ENCODE results near the gene TMEM140. TPM values are rescaled to one million over a fixed set of nuclear protein-coding genes. Genes with fewer than 3 reads are reported as not detected.

TMEM140 gene
- total RNA-seq, 2 donors from 2014 or later, result not detected

DNA sequence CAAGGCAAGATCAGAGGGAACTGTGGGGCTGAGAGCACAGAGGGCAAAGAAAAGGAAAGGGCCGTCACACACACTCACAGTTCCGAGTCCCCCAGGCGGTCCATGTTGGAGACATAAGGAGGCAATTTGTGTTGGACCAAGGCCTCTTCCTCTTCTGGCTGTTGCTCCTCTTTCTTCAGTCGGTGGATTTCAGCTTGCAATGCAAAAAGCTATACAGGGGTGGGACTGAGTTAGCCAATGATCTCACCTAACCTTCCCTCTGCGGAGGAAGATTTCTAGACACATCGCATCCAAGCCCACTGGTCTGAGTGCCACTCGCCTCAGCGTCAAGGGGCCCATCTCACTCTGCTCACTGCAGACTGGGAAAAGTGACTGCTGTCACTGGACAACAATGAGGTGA is 58.0 kb downstream of the TMEM140 start:
- no peaks in the 10 kb centered on the region for H3K9me3 ChIP-seq (ENCODE audit: control insufficient read depth, low read length)
- WGBS, 2 experiments (ENCODE audit: insufficient coverage in 1 of 2, insufficient read length in 1 of 2), result 93 to 97% methylated on average over 5 to 8 of the region's 8 CpGs
- Mint-ChIP-seq H3K9me3 (no peaks in the 10 kb centered on the region), H3K4me1 (peaks cover 12% of the 10 kb centered on the region), H3K27me3 (ENCODE audit: insufficient read depth) (peaks cover 7% of the 10 kb centered on the region), H3K27ac (no peak overlapping the region), H3K4me3 (no peak overlapping the region), H3K36me3 (ENCODE audit: low read depth) (peaks cover 9% of the 10 kb centered on the region)
- no peak overlapping the region for H3K27ac ChIP-seq (ENCODE audit: low read depth, low read length)
- no peaks in the 10 kb centered on the region for H3K4me1 ChIP-seq (ENCODE audit: control insufficient read depth, insufficient read depth, low read length)
- H3K9ac ChIP-seq (ENCODE audit: extremely low read depth, low read length, poor library complexity, severe bottlenecking), result no peak overlapping the region
- no peak overlapping the region for H3K4me3 ChIP-seq (ENCODE audit: low read length)
- H3K36me3 ChIP-seq (ENCODE audit: control insufficient read depth, insufficient read depth, low read length), result peaks cover 24% of the 10 kb centered on the region
- no peak for DNase-seq
- peaks cover 6% of the 10 kb centered on the region for H3K27me3 ChIP-seq (ENCODE audit: control insufficient read depth, insufficient read depth, low read length, poor library complexity, severe bottlenecking)
- TF ChIP-seq, protein P1, sequence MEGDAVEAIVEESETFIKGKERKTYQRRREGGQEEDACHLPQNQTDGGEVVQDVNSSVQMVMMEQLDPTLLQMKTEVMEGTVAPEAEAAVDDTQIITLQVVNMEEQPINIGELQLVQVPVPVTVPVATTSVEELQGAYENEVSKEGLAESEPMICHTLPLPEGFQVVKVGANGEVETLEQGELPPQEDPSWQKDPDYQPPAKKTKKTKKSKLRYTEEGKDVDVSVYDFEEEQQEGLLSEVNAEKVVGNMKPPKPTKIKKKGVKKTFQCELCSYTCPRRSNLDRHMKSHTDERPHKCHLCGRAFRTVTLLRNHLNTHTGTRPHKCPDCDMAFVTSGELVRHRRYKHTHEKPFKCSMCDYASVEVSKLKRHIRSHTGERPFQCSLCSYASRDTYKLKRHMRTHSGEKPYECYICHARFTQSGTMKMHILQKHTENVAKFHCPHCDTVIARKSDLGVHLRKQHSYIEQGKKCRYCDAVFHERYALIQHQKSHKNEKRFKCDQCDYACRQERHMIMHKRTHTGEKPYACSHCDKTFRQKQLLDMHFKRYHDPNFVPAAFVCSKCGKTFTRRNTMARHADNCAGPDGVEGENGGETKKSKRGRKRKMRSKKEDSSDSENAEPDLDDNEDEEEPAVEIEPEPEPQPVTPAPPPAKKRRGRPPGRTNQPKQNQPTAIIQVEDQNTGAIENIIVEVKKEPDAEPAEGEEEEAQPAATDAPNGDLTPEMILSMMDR (conservative IDR thresholded peaks at IDR 0.05), result no peak

DNA sequence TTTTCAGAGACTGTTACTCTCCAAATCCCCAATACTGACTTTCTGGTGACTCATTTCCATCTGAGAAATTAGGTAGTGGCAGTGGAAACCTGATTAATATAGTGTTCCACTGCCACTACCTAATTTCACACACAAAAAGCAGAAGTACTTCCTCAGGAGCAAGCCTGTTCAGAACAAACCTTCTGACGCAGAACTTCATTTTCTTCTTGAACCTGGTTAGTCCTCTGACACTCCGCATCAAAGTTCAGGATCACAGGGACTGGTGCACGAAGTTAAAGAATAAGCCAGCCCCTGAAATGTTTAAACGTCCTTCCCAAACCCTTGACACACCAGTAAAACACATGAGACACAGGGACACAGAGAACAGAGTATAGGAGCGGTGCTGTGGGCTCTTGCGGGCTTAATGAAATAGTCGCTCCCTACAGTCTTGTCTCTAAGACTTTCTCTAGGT is 59.1 kb downstream of the TMEM140 start:
- TF ChIP-seq, protein P1 (conservative IDR thresholded peaks at IDR 0.05), result no peak
- Histone ChIP-seq H3K4me1 (ENCODE audit: control insufficient read depth, insufficient read depth, low read length) (no peaks in the 10 kb centered on the region), H3K27me3 (ENCODE audit: control insufficient read depth, insufficient read depth, low read length, poor library complexity, severe bottlenecking) (peaks cover 6% of the 10 kb centered on the region), H3K36me3 (ENCODE audit: control insufficient read depth, insufficient read depth, low read length) (peaks cover 24% of the 10 kb centered on the region), H3K27ac (ENCODE audit: low read depth, low read length) (no peak overlapping the region), H3K9me3 (ENCODE audit: control insufficient read depth, low read length) (no peaks in the 10 kb centered on the region), H3K9ac (ENCODE audit: extremely low read depth, low read length, poor library complexity, severe bottlenecking) (no peak overlapping the region), H3K4me3 (ENCODE audit: low read length) (no peak overlapping the region)
- Mint-ChIP-seq H3K36me3 (ENCODE audit: low read depth) (peaks cover 5% of the 10 kb centered on the region), H3K9me3 (no peaks in the 10 kb centered on the region), H3K27ac (no peak overlapping the region), H3K4me3 (no peak overlapping the region), H3K27me3 (ENCODE audit: insufficient read depth) (peaks cover 10% of the 10 kb centered on the region), H3K4me1 (peaks cover 12% of the 10 kb centered on the region)
- WGBS, 2 experiments (ENCODE audit: insufficient coverage in 1 of 2, insufficient read length in 1 of 2), result 91 to 97% methylated on average over 7 of the region's 7 CpGs
- DNase-seq, result no peak

DNA sequence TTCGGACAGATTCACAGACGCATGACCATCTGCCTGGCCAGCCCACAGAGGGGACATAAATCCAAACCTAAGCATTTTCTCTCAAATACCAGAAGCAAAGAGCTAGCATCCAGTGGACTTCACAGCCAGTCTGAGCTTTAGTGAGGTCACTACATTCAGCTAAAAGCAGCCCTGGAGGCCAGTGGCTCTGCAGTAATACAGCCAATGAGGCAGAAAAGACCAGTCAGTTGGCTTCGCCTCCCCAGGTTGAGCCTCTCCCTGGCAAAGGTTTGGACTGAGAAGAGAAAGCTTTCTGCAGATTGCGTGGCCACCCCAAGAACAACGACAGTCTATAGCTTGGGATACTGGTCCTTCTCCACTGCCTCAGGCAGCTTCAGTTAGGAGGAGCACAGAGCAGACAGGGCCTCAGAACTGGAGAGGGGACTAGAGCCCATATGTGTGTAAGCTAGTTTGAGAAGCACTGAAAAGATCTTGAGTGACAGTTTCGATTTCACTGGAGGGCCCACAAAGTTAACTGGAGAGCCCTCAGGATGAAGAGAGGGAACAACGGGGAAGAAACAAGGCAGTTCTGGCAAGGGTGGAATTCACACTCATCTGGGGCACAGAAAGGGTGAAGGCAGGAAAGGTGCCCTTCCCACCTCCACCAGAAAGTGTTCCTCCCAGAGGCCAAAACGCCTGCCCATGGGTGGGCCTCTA is 59.7 kb downstream of the TMEM140 start:
- TF ChIP-seq, protein P1 (conservative IDR thresholded peaks at IDR 0.05), result no peak
- Histone ChIP-seq H3K4me3 (ENCODE audit: low read length) (no peak overlapping the region), H3K9ac (ENCODE audit: extremely low read depth, low read length, poor library complexity, severe bottlenecking) (no peak overlapping the region), H3K36me3 (ENCODE audit: control insufficient read depth, insufficient read depth, low read length) (peaks cover 21% of the 10 kb centered on the region), H3K27ac (ENCODE audit: low read depth, low read length) (no peak overlapping the region), H3K4me1 (ENCODE audit: control insufficient read depth, insufficient read depth, low read length) (no peaks in the 10 kb centered on the region), H3K9me3 (ENCODE audit: control insufficient read depth, low read length) (no peaks in the 10 kb centered on the region), H3K27me3 (ENCODE audit: control insufficient read depth, insufficient read depth, low read length, poor library complexity, severe bottlenecking) (peaks cover 6% of the 10 kb centered on the region)
- Mint-ChIP-seq H3K4me3 (no peak overlapping the region), H3K36me3 (ENCODE audit: low read depth) (peaks cover 5% of the 10 kb centered on the region), H3K27me3 (ENCODE audit: insufficient read depth) (peaks cover 10% of the 10 kb centered on the region), H3K4me1 (peaks cover 12% of the 10 kb centered on the region), H3K9me3 (no peaks in the 10 kb centered on the region), H3K27ac (no peak overlapping the region)
- DNase-seq, result no peak
- WGBS, 2 experiments (ENCODE audit: insufficient coverage in 1 of 2, insufficient read length in 1 of 2), result 87 to 96% methylated on average over 7 to 8 of the region's 8 CpGs
